SK-N-SH (cell line): ENCODE results near the gene EIF4E2. TPM values are rescaled to one million over a fixed set of nuclear protein-coding genes. Genes with fewer than 3 reads are reported as not detected.

Experiments
- CTCF ChIA-PET: fragments of 300-600, 350-600 bp; formaldehyde crosslinking; extraction: SDS; loops from one replicate; lab custom pipeline; 2021; lab: Yijun Ruan, JAX
- POLR2A ChIA-PET: fragments of 350-600 bp; sonication (Branson Sonifier 250); formaldehyde crosslinking; extraction: SDS; loops from one replicate; lab custom pipeline; 2020; ENCODE audit warnings: antibody characterized with exemption, inconsistent platforms; lab: Yijun Ruan, JAX
- DNase-seq: peaks from one replicate; pipeline ENCODE4 v3.0.0; 2012
- H2AFZ ChIP-seq: fragments of 200-600 bp; sonication (generic); 2 replicates; pipeline ENCODE4 v1.8.1; 2016; ENCODE audit warnings: antibody characterized with exemption, mild to moderate bottlenecking, low read depth
- H3F3A ChIP-seq: fragments of 200-600 bp; sonication (generic); replicated peaks from 2 replicates; pipeline ENCODE3; 2016; ENCODE audit warnings: antibody characterized with exemption, mild to moderate bottlenecking; ENCODE audit not compliant: insufficient read depth
- H3K27ac ChIP-seq, 2 experiments: fragments of 200-500 bp in 1 of 2; fragments of 200-600 bp in 1 of 2; sonication (Bioruptor generic) in 1 of 2; sonication (generic), shearing (Covaris generic) in 1 of 2; 2 replicates each; pipeline versions ENCODE4 v1.5.1 to v1.6.1; 2014 to 2016; ENCODE audit warnings: low read depth in 2 of 2, inconsistent platforms in 1 of 2, low read length in 1 of 2, mild to moderate bottlenecking in 1 of 2, mixed read lengths in 1 of 2
- H3K27me3 ChIP-seq: fragments of 200-600 bp; sonication (generic), shearing (Covaris generic); 2 replicates; pipeline ENCODE4 v1.6.1; 2016; ENCODE audit warnings: mixed run types; ENCODE audit not compliant: insufficient read depth
- H3K36me3 ChIP-seq, 2 experiments: fragments of 200-500 bp in 1 of 2; fragments of 200-600 bp in 1 of 2; sonication (Bioruptor generic) in 1 of 2; sonication (generic) in 1 of 2; replicated peaks in 1 of 2; 2 replicates each; pipeline versions ENCODE3 to v1.5.1; 2014 to 2016; ENCODE audit warnings: low read length in 1 of 2, mild to moderate bottlenecking in 1 of 2; ENCODE audit not compliant: insufficient read depth in 2 of 2, control insufficient read depth in 1 of 2
- H3K4me1 ChIP-seq, 2 experiments: fragments of 200-500 bp in 1 of 2; fragments of 200-600 bp in 1 of 2; sonication (Bioruptor generic) in 1 of 2; sonication (generic), shearing (Covaris generic) in 1 of 2; 2 replicates each; pipeline versions ENCODE4 v1.5.1 to v1.6.1; 2014 to 2016; ENCODE audit warnings: low read depth in 1 of 2, low read length in 1 of 2, mixed run types in 1 of 2; ENCODE audit not compliant: insufficient read depth in 2 of 2, control insufficient read depth in 1 of 2
- H3K4me2 ChIP-seq: fragments of 200-600 bp; sonication (generic), shearing (Covaris generic); 2 replicates; pipeline ENCODE4 v1.6.1; 2017; ENCODE audit warnings: mixed run types
- H3K4me3 ChIP-seq, 2 experiments: fragments of 200-500 bp in 1 of 2; fragments of 200-600 bp in 1 of 2; sonication (Bioruptor generic) in 1 of 2; sonication (generic), shearing (Covaris generic) in 1 of 2; 2 replicates each; pipeline versions ENCODE4 v1.5.1 to v1.8.1; 2014 to 2016; ENCODE audit warnings: low read depth in 2 of 2, inconsistent platforms in 1 of 2, low read length in 1 of 2, mild to moderate bottlenecking in 1 of 2, mixed read lengths in 1 of 2, moderate library complexity in 1 of 2
- H3K79me2 ChIP-seq: fragments of 200-600 bp; sonication (generic); 2 replicates; pipeline ENCODE4 v1.8.1; 2017; ENCODE audit warnings: mild to moderate bottlenecking; ENCODE audit not compliant: insufficient read depth
- H3K9ac ChIP-seq: fragments of 200-600 bp; sonication (generic); 2 replicates; pipeline ENCODE4 v1.6.1; 2017; ENCODE audit warnings: mixed run types
- H3K9me2 ChIP-seq: fragments of 200-600 bp; sonication (generic); 2 replicates; pipeline ENCODE4 v1.6.1; 2017; ENCODE audit warnings: mixed run types
- H3K9me3 ChIP-seq: fragments of 200-600 bp; sonication (generic); 2 replicates; pipeline ENCODE4 v1.6.1; 2017; ENCODE audit warnings: mixed run types, mild to moderate bottlenecking, moderate library complexity
- H4K20me1 ChIP-seq: fragments of 200-600 bp; sonication (generic); 2 replicates; pipeline ENCODE4 v1.6.1; 2017; ENCODE audit warnings: mild to moderate bottlenecking, mixed run types; ENCODE audit not compliant: insufficient read depth
- EP300 ChIP-seq, 2 experiments: IDR thresholded peaks; 2 replicates each; pipeline versions ENCODE4 v1.4.0 to v1.6.1; 2012; ENCODE audit warnings: borderline replicate concordance in 1 of 2, low read depth in 1 of 2, low read length in 1 of 2
- FOXM1 ChIP-seq: IDR thresholded peaks from 2 replicates; pipeline ENCODE4 v1.4.0; 2012; ENCODE audit warnings: low read depth, mild to moderate bottlenecking
- GABPA ChIP-seq: IDR thresholded peaks from 2 replicates; pipeline ENCODE4 v1.4.0; 2012; ENCODE audit warnings: low read depth, mild to moderate bottlenecking
- NRF1 ChIP-seq: IDR thresholded peaks from 2 replicates; pipeline ENCODE4 v1.6.1; 2012; ENCODE audit warnings: low read depth, mild to moderate bottlenecking, low read length
- TAF1 ChIP-seq: IDR thresholded peaks from 2 replicates; pipeline ENCODE4 v1.6.1; 2012; ENCODE audit warnings: low read depth, mild to moderate bottlenecking, low read length, moderate library complexity, borderline replicate concordance
- ZBTB33 ChIP-seq: IDR thresholded peaks from 2 replicates; pipeline ENCODE4 v1.4.0; 2012; ENCODE audit warnings: low read depth, borderline replicate concordance
- WGBS: methylation state at CpG from one replicate; pipeline ENCODE4 v1.1.6; 2017; ENCODE audit warnings: low lambda C conversion rate; 5-methylcytosine and 5-hydroxymethylcytosine counted together
- polyA plus RNA-seq, 3 experiments: library from polyadenylated mRNA; depleted of rRNA; stranded (reverse); fragments of >200 nt; gene quantifications; 2 replicates each; pipeline ENCODE4 v1.2.3, GENCODE V29; 2012

Gene EIF4E2
- polyA plus RNA-seq, 1 of the 3 experiments (the other 2 are of a cell fraction), result 29.1 TPM

DNA sequence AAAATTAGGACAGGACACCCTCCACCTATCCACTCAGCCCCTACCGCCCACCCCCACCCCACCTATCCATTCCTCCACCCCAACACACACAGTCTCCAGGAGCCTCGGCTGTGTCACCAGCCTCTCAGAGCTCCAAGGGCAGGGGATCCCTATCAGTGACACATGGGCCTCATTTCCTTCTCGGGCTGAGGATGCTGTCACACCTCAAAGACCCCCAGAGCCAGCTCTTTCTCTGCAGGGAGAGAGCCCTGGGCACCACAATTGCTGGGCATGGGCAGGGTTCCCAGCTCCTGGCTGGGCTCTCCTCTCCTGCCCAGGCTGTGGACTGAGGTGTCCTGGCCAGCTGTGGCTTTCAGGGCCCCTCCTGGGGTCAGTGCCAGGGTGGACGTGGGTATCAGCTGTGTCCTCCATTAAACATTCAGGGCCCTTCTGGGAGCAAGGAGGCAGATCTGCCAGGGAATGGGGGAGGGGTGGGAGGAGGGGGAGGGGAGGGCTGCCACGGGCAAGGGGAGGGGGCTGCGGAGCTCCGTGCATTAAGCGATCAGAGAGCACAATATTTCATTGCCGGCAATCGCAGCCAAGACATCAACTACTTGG lies 48.6 kb upstream of the EIF4E2 start:
- ChIA-PET POLR2A (no interaction called here), CTCF (interaction anchor here (0.8 to 3.0 kb wide), 3 partner anchors 21 to 790 kb away, joined by 4 to 24 read pairs (median 5); partner anchors contain the start of gene PRSS56)
- Histone ChIP-seq H3K9me2 (no peaks in the 10 kb centered on the region), H3K79me2 (no peaks in the 10 kb centered on the region), H3K4me3 (no peak overlapping the region), H3K4me1 (peaks cover 0 to 47% of the 10 kb centered on the region in 2 experiments; a peak in 1 of 4 replicates), H3F3A (no peaks in the 10 kb centered on the region), H4K20me1 (no peaks in the 10 kb centered on the region), H3K27ac (no peak overlapping the region; a peak in 1 of 4 replicates), H2AFZ (no peak overlapping the region), H3K27me3 (peaks cover 23% of the 10 kb centered on the region), H3K36me3 (no peaks in the 10 kb centered on the region), H3K9me3 (no peaks in the 10 kb centered on the region), H3K4me2 (no peak overlapping the region), H3K9ac (no peak overlapping the region)
- no peak for TF ChIP-seq ZBTB33
- no peak for DNase-seq
- 65% methylated on average over 8 of the region's 10 CpGs for WGBS

DNA sequence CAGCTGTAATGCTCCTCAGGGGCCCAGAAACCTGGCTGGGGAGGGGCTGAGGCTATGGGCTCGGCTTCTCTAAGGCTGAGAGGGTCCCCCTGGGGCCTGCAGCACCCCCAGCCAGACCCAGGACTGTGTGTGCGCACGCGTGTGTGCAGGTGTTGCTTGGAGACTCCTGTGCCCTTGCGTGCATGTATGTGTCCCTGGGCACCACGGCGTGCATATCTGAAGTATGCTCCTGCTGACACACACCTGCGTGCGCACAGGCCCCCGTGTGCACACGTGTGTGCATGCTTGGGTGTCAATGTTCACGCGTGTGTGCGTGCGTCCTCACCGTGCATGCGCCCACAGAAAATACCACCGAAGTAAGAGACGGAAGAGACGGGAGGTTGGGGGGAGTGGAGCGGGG lies 48.0 kb upstream of the EIF4E2 start:
- no peaks in the 10 kb centered on the region for H3K9me3 ChIP-seq
- no peaks in the 10 kb centered on the region for H3K9me2 ChIP-seq
- H3F3A ChIP-seq, result no peaks in the 10 kb centered on the region
- WGBS, result 60% methylated on average over 20 of the region's 21 CpGs
- peaks cover 23% of the 10 kb centered on the region for H3K27me3 ChIP-seq
- TF ChIP-seq NRF1 (no peak), FOXM1 (no peak), EP300 (IDR thresholded peaks at IDR 0.05; ENCODE audit: borderline replicate concordance in 1 of 2, low read depth in 1 of 2, low read length in 1 of 2) (no peak), GABPA (no peak), TAF1 (no peak)
- H3K9ac ChIP-seq, result no peak overlapping the region
- no peaks in the 10 kb centered on the region for H3K36me3 ChIP-seq
- H3K79me2 ChIP-seq, result no peaks in the 10 kb centered on the region
- H3K4me2 ChIP-seq, result 0 out of 2 replicates have a peak overlapping the region, but pooled peaks have one; percentile 60
- ChIA-PET POLR2A (no interaction called here), CTCF (interaction anchor here (1.3 to 3.0 kb wide), 2 partner anchors 20 to 56 kb away, joined by 5 to 24 read pairs; partner anchors contain the start of gene PRSS56)
- DNase-seq, result no peak
- peak overlapping the region in 1 of 2 experiments; percentile 3; a peak in 1 of 4 replicates for H3K4me3 ChIP-seq
- H3K27ac ChIP-seq, result no peak overlapping the region; a peak in 1 of 4 replicates
- peaks cover 0 to 45% of the 10 kb centered on the region in 2 experiments; a peak in 1 of 4 replicates for H3K4me1 ChIP-seq
- no peak overlapping the region for H2AFZ ChIP-seq
- no peaks in the 10 kb centered on the region for H4K20me1 ChIP-seq
